ENCODE measurements around the gene SIRT7. TPM values are rescaled to one million over a fixed set of nuclear protein-coding genes. Genes with fewer than 3 reads are reported as not detected.

The SIRT7 gene
- total RNA-seq, 2 experiments from 2014 or later = 56.7 to 57.5 TPM

DNA sequence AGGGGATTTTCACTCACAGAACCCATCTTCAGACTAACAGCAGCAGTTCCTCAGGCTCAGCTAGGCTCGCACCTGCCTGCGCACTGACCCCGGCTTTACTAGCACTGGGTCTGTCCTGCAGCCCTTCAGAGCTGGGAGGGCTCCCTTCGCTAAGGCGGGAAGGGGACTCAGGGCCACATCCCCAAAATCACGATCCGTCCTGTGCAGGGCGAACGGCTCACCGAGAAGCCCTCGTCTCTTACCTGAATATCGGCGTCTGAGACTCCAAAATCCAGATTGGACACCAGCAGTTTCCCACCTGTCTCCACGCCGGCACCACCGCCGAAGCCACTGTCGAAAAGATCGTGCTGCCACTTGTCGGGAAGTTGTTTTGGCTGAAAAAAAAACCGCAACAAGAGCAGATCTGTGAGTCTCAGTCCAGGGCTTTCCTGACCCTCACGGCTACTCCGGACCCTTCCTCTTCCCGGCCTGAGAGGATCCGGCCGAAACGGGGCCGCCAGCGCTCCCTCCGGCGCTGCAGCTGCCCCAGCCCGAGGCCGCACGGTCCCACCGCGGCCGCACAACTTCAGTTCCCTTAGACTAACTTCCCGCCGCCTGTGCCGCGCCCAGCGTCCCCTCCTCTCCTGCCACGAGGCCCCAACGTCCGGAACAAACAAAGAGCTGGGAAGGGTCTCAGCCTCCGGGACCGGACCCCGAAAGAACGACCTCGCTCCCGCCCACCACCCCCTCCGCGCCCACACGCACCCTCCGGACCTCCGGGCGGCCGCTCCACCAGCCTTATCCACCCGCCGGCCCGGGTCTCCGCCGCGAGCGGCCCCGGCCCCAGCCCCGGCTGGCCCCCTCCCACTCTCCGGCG, 27.3 kb downstream of the SIRT7 start:
- Histone ChIP-seq H3K4me3 (ENCODE audit: low read length) (peak overlapping the region; percentile 58), H3K27me3 (ENCODE audit: control insufficient read depth in 1 of 2, insufficient read depth in 2 of 2, low read length in 2 of 2) (no peaks in the 10 kb centered on the region), H3K4me1 (ENCODE audit: insufficient read depth, low read length) (peaks cover 27% of the 10 kb centered on the region), H3K27ac (ENCODE audit: low read depth in 1 of 2, low read length in 2 of 2) (peak overlapping the region; percentile 35 to 37), H3K36me3 (ENCODE audit: insufficient read depth, low read length) (peaks cover 61% of the 10 kb centered on the region), H3K9me3 (ENCODE audit: control insufficient read depth in 1 of 2, insufficient read depth in 1 of 2, low read length in 2 of 2) (no peaks in the 10 kb centered on the region)
- CTCF ChIA-PET = no interaction called here
- no peaks in the 10 kb centered on the region for H3K27me3 Mint-ChIP-seq
- no peaks in the 10 kb centered on the region for H3K9me3 Mint-ChIP-seq
- H3K4me3 Mint-ChIP-seq = peak overlapping the region; percentile 94
- intact Hi-C loops (cut with DNase I, micrococcal nuclease) = loop anchor here (1.0 to 5.0 kb wide), 6 partner anchors 19 to 161 kb away; partner anchors contain the start of genes PCYT2 (in 2 of the 2), ARHGDIA (in 1 of the 2), GPS1 (in 1 of the 2) and MAFG (in 1 of the 2)
- ATAC-seq (ENCODE audit: poor library complexity) (no peak), DNase-seq (peak in 4 of 14 experiments; percentile 7 to 55 (median 45))
- peaks cover 7% of the 10 kb centered on the region for H3K4me1 Mint-ChIP-seq (ENCODE audit: low read depth)
- peaks cover 68% of the 10 kb centered on the region for H3K36me3 Mint-ChIP-seq (ENCODE audit: low read depth)
- POLR2A ChIA-PET = interaction anchor here (3.5 kb wide), 1 partner anchor 20 kb away, joined by 23 read pairs; the partner anchor contains the start of gene ARHGDIA
- TF ChIP-seq, protein P1, sequence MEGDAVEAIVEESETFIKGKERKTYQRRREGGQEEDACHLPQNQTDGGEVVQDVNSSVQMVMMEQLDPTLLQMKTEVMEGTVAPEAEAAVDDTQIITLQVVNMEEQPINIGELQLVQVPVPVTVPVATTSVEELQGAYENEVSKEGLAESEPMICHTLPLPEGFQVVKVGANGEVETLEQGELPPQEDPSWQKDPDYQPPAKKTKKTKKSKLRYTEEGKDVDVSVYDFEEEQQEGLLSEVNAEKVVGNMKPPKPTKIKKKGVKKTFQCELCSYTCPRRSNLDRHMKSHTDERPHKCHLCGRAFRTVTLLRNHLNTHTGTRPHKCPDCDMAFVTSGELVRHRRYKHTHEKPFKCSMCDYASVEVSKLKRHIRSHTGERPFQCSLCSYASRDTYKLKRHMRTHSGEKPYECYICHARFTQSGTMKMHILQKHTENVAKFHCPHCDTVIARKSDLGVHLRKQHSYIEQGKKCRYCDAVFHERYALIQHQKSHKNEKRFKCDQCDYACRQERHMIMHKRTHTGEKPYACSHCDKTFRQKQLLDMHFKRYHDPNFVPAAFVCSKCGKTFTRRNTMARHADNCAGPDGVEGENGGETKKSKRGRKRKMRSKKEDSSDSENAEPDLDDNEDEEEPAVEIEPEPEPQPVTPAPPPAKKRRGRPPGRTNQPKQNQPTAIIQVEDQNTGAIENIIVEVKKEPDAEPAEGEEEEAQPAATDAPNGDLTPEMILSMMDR (IDR thresholded peaks at IDR 0.05) = no peak
- H3K27ac Mint-ChIP-seq = peak overlapping the region; percentile 95

DNA sequence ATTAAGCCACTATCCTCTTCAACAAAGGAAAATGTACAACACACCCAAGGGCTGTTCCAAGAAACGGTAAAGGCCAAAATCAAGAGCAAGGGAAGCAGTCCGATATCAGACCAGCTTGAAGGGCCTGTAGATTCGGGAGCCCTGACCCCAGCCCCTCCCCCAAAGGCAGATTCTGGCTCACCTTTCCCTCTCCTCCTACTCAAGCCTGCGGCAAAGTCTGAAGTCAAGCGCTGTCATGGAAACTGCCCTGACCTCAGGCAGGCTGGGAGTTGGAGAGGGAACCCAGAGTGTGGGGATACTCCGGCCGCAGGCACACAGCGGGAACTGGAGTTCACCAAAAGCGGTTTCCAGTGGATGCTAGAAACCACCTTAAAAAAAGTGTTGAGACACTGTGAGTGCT, 28.4 kb downstream of the SIRT7 start:
- Histone ChIP-seq H3K4me3 (ENCODE audit: low read length) (no peak overlapping the region), H3K9me3 (ENCODE audit: control insufficient read depth in 1 of 2, insufficient read depth in 1 of 2, low read length in 2 of 2) (no peaks in the 10 kb centered on the region), H3K27ac (ENCODE audit: low read depth in 1 of 2, low read length in 2 of 2) (no peak overlapping the region), H3K27me3 (ENCODE audit: control insufficient read depth in 1 of 2, insufficient read depth in 2 of 2, low read length in 2 of 2) (no peaks in the 10 kb centered on the region), H3K4me1 (ENCODE audit: insufficient read depth, low read length) (peaks cover 27% of the 10 kb centered on the region), H3K36me3 (ENCODE audit: insufficient read depth, low read length) (peaks cover 57% of the 10 kb centered on the region)
- ATAC-seq (ENCODE audit: poor library complexity) (no peak), DNase-seq (no peak)
- Mint-ChIP-seq H3K4me3 (peak overlapping the region; percentile 94), H3K27me3 (no peaks in the 10 kb centered on the region), H3K9me3 (no peaks in the 10 kb centered on the region), H3K36me3 (ENCODE audit: low read depth) (peaks cover 68% of the 10 kb centered on the region), H3K27ac (peak overlapping the region; percentile 95), H3K4me1 (ENCODE audit: low read depth) (peaks cover 10% of the 10 kb centered on the region)
- ChIA-PET POLR2A (interaction anchor here (3.5 kb wide), 1 partner anchor 19 kb away, joined by 23 read pairs; the partner anchor contains the start of gene ARHGDIA), CTCF (no interaction called here)
- intact Hi-C loops (cut with DNase I, micrococcal nuclease) = loop anchor here (2.0 to 5.0 kb wide), 3 partner anchors 21 to 57 kb away; partner anchors contain the start of genes MAFG (in 1 of the 2), MCRIP1 (in 1 of the 2) and PCYT2 (in 1 of the 2)
- TF ChIP-seq, protein P1 (IDR thresholded peaks at IDR 0.05) = no peak

DNA sequence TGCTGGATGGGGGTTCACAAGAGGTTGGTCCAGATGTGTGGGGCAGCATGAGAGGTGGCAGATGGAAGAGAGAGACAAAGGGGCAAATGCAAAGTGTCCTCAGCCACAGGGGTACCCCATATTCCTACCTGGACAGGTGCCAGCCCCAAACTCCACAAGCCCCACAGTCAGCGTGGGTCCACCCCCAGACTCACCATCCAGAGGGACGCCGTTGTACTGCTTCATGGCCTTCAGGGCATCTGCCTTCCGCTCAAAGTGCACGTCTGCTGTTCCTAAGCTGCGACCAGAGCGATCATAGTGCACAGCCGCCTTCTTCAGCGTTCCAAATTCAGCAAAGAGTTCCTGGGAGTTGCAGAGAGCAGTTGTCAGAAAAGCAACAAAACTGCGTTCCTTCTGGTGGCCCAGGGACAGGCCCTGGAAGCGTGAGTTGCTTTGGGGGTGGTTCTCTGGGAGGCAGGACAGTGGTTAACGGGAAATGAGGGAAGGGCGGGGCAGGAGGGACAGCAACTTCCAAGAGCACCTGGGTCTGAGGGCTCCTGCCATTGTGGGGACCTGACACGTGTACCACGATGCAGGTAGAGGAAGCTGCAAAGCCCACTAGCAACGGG, 28.9 kb downstream of the SIRT7 start:
- TF ChIP-seq, protein P1 (IDR thresholded peaks at IDR 0.05) = no peak
- POLR2A ChIA-PET = no interaction called here
- peaks cover 27% of the 10 kb centered on the region for H3K4me1 ChIP-seq (ENCODE audit: insufficient read depth, low read length)
- no peak for ATAC-seq (ENCODE audit: poor library complexity)
- H3K27me3 ChIP-seq (ENCODE audit: control insufficient read depth in 1 of 2, insufficient read depth in 2 of 2, low read length in 2 of 2) = no peaks in the 10 kb centered on the region
- H3K9me3 Mint-ChIP-seq = no peaks in the 10 kb centered on the region
- no peak overlapping the region for H3K4me3 ChIP-seq (ENCODE audit: low read length)
- no peaks in the 10 kb centered on the region for H3K9me3 ChIP-seq (ENCODE audit: control insufficient read depth in 1 of 2, insufficient read depth in 1 of 2, low read length in 2 of 2)
- H3K4me1 Mint-ChIP-seq (ENCODE audit: low read depth) = peaks cover 10% of the 10 kb centered on the region
- peaks cover 59% of the 10 kb centered on the region for H3K36me3 ChIP-seq (ENCODE audit: insufficient read depth, low read length)
- intact Hi-C loops (cut with DNase I, micrococcal nuclease) = no loop called here
- peak overlapping the region; percentile 83 for H3K4me3 Mint-ChIP-seq
- H3K27ac ChIP-seq (ENCODE audit: low read depth in 1 of 2, low read length in 2 of 2) = no peak overlapping the region
- peaks cover 69% of the 10 kb centered on the region for H3K36me3 Mint-ChIP-seq (ENCODE audit: low read depth)
- CTCF ChIA-PET = no interaction called here
- H3K27ac Mint-ChIP-seq = peak overlapping the region; percentile 40
- no peaks in the 10 kb centered on the region for H3K27me3 Mint-ChIP-seq
- peak in 1 of 14 experiments; percentile 4 for DNase-seq

All from CD4-positive, alpha-beta T cell (primary cell).